Measurements from ENCODE around the gene CRIP1.

Gene CRIP1

GRCh38 chr14:105440554-105440900, 46.2 kb upstream of the CRIP1 start:
- DNase-seq (ENCODE audit: low read depth, low spot score): no peak
- H3K4me3 ChIP-seq (ENCODE audit: low read depth, low read length): no peak overlapping the region
- no peak for TF ChIP-seq CTCF (IDR thresholded peaks at IDR 0.05; ENCODE audit: low read depth, low read length)
- in situ Hi-C loops (cut with HindIII; ENCODE audit: low sequenced_read_pairs): no loop called here

- no peak for DNase-seq (ENCODE audit: low read depth, low spot score)
- H3K4me3 ChIP-seq (ENCODE audit: low read depth, low read length): no peak overlapping the region
- no peak for TF ChIP-seq CTCF (IDR thresholded peaks at IDR 0.05; ENCODE audit: low read depth, low read length)
- in situ Hi-C loops (cut with HindIII; ENCODE audit: low sequenced_read_pairs): no loop called here
These were observed 45.7 kb upstream of the CRIP1 start for GRCh38 chr14:105440992-105441391.

GRCh38 chr14:105442125-105442524, 44.6 kb upstream of the CRIP1 start:
- in situ Hi-C loops (cut with HindIII; ENCODE audit: low sequenced_read_pairs): no loop called here
- no peak for DNase-seq (ENCODE audit: low read depth, low spot score)
- TF ChIP-seq CTCF (IDR thresholded peaks at IDR 0.05; ENCODE audit: low read depth, low read length): no peak
- no peak overlapping the region for H3K4me3 ChIP-seq (ENCODE audit: low read depth, low read length)

GRCh38 chr14:105442834-105443233, 43.9 kb upstream of the CRIP1 start:
- in situ Hi-C loops (cut with HindIII; ENCODE audit: low sequenced_read_pairs): no loop called here
- no peak overlapping the region for H3K4me3 ChIP-seq (ENCODE audit: low read depth, low read length)
- TF ChIP-seq CTCF (IDR thresholded peaks at IDR 0.05; ENCODE audit: low read depth, low read length): no peak
- no peak for DNase-seq (ENCODE audit: low read depth, low spot score)

GRCh38 chr14:105444859-105445258, 41.8 kb upstream of the CRIP1 start:
- in situ Hi-C loops (cut with HindIII; ENCODE audit: low sequenced_read_pairs): no loop called here
- no peak for TF ChIP-seq CTCF (IDR thresholded peaks at IDR 0.05; ENCODE audit: low read depth, low read length)
- H3K4me3 ChIP-seq (ENCODE audit: low read depth, low read length): no peak overlapping the region
- no peak for DNase-seq (ENCODE audit: low read depth, low spot score)

- no peak for DNase-seq (ENCODE audit: low read depth, low spot score)
- in situ Hi-C loops (cut with HindIII; ENCODE audit: low sequenced_read_pairs): no loop called here
- no peak for TF ChIP-seq CTCF (IDR thresholded peaks at IDR 0.05; ENCODE audit: low read depth, low read length)
- H3K4me3 ChIP-seq (ENCODE audit: low read depth, low read length): no peak overlapping the region
These were observed 41.4 kb upstream of the CRIP1 start for GRCh38 chr14:105445290-105445689.
